HG02938 (cell line): ENCODE results near the gene ZNF460.

Experiments
- ATAC-seq: cut with Tn5 transposase; IDR thresholded peaks from one replicate; pipeline ENCODE4 v1.9.1; 2021; ENCODE audit warnings: mild to moderate bottlenecking, moderate library complexity; ENCODE audit not compliant: unreplicated experiment

ZNF460 gene

GRCh38 chr19:57338877-57339276 lies 58.6 kb downstream of the ZNF460 start:
- ATAC-seq, result no peak

- no peak for ATAC-seq
These were observed 62.3 kb downstream of the ZNF460 start for GRCh38 chr19:57342582-57342981.
